ENCODE results near the gene MED26.

DNA sequence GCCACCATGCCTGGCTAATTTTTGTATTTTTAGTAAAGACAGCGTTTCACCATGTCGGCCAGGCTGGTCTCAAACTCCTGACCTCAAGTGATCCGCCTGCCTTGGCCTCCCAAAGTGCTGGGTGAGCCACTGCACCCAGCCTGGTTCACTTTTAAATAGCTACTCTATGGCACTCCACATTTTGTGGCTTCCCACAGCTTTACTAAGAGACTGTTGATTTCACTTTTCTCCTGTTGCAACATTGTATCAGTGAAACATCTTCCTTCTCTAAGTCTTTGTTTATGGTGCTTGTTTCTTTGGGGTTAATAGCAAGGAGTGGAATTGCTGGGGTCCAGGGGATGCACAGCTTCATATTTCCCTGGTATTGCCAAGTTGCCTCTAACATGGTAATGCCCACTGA, 45.2 kb upstream of the MED26 start:
- TF ChIP-seq, protein P1, sequence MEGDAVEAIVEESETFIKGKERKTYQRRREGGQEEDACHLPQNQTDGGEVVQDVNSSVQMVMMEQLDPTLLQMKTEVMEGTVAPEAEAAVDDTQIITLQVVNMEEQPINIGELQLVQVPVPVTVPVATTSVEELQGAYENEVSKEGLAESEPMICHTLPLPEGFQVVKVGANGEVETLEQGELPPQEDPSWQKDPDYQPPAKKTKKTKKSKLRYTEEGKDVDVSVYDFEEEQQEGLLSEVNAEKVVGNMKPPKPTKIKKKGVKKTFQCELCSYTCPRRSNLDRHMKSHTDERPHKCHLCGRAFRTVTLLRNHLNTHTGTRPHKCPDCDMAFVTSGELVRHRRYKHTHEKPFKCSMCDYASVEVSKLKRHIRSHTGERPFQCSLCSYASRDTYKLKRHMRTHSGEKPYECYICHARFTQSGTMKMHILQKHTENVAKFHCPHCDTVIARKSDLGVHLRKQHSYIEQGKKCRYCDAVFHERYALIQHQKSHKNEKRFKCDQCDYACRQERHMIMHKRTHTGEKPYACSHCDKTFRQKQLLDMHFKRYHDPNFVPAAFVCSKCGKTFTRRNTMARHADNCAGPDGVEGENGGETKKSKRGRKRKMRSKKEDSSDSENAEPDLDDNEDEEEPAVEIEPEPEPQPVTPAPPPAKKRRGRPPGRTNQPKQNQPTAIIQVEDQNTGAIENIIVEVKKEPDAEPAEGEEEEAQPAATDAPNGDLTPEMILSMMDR (conservative IDR thresholded peaks at IDR 0.05; ENCODE audit: low read depth in 2 of 2) = no peak
- TF ChIP-seq EZH2 (IDR thresholded peaks at IDR 0.05; ENCODE audit: low read depth, unreplicated experiment) = no peak
- TF ChIP-seq ZNF114 (CRISPR knock-in tag; IDR thresholded peaks at IDR 0.05) = no peak
- TF ChIP-seq JUNB (IDR thresholded peaks at IDR 0.05; ENCODE audit: unreplicated experiment) = no peak
- no peak for TF ChIP-seq REST (IDR thresholded peaks at IDR 0.05; ENCODE audit: unreplicated experiment)
- TF ChIP-seq POLR2AphosphoS5 (IDR thresholded peaks at IDR 0.05; ENCODE audit: low read depth) = no peak
- TF ChIP-seq NANOG (IDR thresholded peaks at IDR 0.05; ENCODE audit: borderline replicate concordance) = no peak
- TF ChIP-seq EZH2phosphoT487 (IDR thresholded peaks at IDR 0.05; ENCODE audit: unreplicated experiment) = no peak
- no peak for TF ChIP-seq STAT1 (IDR thresholded peaks at IDR 0.05; ENCODE audit: unreplicated experiment)
- no peak for TF ChIP-seq CREB1 (CRISPR knock-in tag; IDR thresholded peaks at IDR 0.05; ENCODE audit: low read depth)
- no peak for TF ChIP-seq ZNF462 (CRISPR knock-in tag; IDR thresholded peaks at IDR 0.05)
- no peak for TF ChIP-seq ZNF331 (CRISPR knock-in tag; IDR thresholded peaks at IDR 0.05; ENCODE audit: low read depth)
